Esophagus muscularis mucosa (tissue), 3 donors: Measurements from ENCODE around the gene PTPRCAP.

Source experiments
- POLR2A ChIP-seq: fragments of 450-650 bp; IDR thresholded peaks from one replicate; pipeline ENCODE4 v1.6.1; 2017; ENCODE audit warnings: antibody characterized with exemption, moderate library complexity, mild to moderate bottlenecking, low read depth
- POLR2AphosphoS5 ChIP-seq, 2 donors: sonication (generic); formaldehyde crosslinking; IDR thresholded peaks; one replicate each; pipeline ENCODE4 v1.6.1; 2017; ENCODE audit warnings: antibody characterized with exemption in 2 of 2
- TF ChIP-seq, protein P1 (sequence below), 3 experiments: fragments of 200-600 bp in 2 of 3; fragments of 450-650 bp in 1 of 3; sonication (generic) in 2 of 3; IDR thresholded peaks; one replicate each; pipeline ENCODE4 v1.5.1; 2017 to 2019; ENCODE audit warnings: antibody characterized with exemption in 3 of 3, mild to moderate bottlenecking in 2 of 3, moderate library complexity in 1 of 3

DNA sequence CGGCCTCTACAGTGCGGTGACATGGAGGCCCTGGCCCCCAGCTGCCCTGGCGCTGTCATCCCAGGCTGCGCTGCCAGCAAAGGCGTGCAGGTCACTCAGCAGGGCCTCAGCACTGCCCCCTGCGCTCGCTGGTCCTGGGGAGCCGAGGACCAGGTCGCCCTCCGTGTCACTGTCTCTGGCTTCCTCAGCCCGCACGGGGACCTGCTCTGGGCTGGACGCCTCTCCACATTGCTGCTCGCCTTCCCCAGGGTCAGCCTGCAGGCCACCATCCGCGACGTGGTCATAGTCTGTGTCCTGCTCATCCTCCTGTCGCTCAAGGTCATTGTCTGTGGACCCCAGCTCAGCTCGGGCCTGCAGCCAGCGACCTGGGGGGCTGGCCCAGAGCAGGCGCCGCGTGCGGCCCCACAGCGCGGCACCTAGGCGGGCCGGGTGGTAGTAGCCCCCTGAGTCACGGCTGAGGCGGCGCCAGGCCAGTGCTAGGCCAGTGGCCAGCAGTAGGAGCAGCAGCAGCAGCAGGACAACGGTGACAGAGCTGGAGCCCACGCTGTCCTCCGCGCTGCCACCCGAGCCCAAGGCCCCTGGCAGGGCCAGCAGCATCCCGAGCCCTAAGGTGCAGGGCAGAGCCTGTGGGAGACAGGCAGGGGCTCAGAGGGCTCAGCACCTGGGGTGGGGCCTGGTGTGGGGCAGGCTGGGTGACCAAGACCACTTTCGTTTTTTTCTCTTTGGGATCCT, 1.6 kb downstream of the PTPRCAP start:
- TF ChIP-seq, protein P1, sequence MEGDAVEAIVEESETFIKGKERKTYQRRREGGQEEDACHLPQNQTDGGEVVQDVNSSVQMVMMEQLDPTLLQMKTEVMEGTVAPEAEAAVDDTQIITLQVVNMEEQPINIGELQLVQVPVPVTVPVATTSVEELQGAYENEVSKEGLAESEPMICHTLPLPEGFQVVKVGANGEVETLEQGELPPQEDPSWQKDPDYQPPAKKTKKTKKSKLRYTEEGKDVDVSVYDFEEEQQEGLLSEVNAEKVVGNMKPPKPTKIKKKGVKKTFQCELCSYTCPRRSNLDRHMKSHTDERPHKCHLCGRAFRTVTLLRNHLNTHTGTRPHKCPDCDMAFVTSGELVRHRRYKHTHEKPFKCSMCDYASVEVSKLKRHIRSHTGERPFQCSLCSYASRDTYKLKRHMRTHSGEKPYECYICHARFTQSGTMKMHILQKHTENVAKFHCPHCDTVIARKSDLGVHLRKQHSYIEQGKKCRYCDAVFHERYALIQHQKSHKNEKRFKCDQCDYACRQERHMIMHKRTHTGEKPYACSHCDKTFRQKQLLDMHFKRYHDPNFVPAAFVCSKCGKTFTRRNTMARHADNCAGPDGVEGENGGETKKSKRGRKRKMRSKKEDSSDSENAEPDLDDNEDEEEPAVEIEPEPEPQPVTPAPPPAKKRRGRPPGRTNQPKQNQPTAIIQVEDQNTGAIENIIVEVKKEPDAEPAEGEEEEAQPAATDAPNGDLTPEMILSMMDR (IDR thresholded peaks at IDR 0.05) = no peak
- TF ChIP-seq POLR2AphosphoS5 (IDR thresholded peaks at IDR 0.05) = no peak
- no peak for TF ChIP-seq POLR2A
